HepG2 (cell line): ENCODE measurements around the gene ATG2A. TPM values are rescaled to one million over a fixed set of nuclear protein-coding genes. Genes with fewer than 3 reads are reported as not detected.

Source experiments
- ARHGAP35 ChIP-seq: sonication (generic); formaldehyde crosslinking; IDR thresholded peaks from 2 replicates; pipeline ENCODE4 v1.9.0; 2022; ENCODE audit warnings: mild to moderate bottlenecking, inconsistent platforms, moderate library complexity, missing genetic modification reagents, borderline replicate concordance
- EEA1 ChIP-seq: sonication (generic); formaldehyde crosslinking; IDR thresholded peaks from 2 replicates; pipeline ENCODE4 v1.5.1; 2020; ENCODE audit warnings: mild to moderate bottlenecking, missing genetic modification reagents, borderline replicate concordance
- FIP1L1 ChIP-seq: fragments of 200-400 bp; formaldehyde crosslinking; IDR thresholded peaks from 2 replicates; pipeline ENCODE4 v1.6.1; 2018; ENCODE audit warnings: low read depth, mild to moderate bottlenecking, low read length, moderate library complexity, borderline replicate concordance; ENCODE audit not compliant: insufficient read depth
- FOXP1 ChIP-seq, 2 experiments: fragments of 450-650 bp in 1 of 2; IDR thresholded peaks; 2 replicates each; pipeline ENCODE4 v1.6.1; 2017 to 2018; ENCODE audit warnings: antibody characterized with exemption in 1 of 2
- GLI4 ChIP-seq: sonication (generic); formaldehyde crosslinking; IDR thresholded peaks from 2 replicates; pipeline ENCODE4 v1.5.1; 2020; ENCODE audit warnings: missing genetic modification reagents, mild to moderate bottlenecking, moderate library complexity, borderline replicate concordance
- GTF3A ChIP-seq: sonication (generic); formaldehyde crosslinking; conservative IDR thresholded peaks from 2 replicates; pipeline ENCODE4 v1.4.0; 2020; ENCODE audit warnings: mild to moderate bottlenecking, missing genetic modification reagents
- HMG20B ChIP-seq: conservative IDR thresholded peaks from 2 replicates; pipeline ENCODE4 v1.6.1; 2016; ENCODE audit warnings: missing genetic modification reagents, missing compliant biosample characterization
- MTF2 ChIP-seq: sonication (generic); formaldehyde crosslinking; IDR thresholded peaks from 2 replicates; pipeline ENCODE4 v1.5.0; 2020; ENCODE audit warnings: missing genetic modification reagents, borderline replicate concordance
- ONECUT2 ChIP-seq: sonication (generic); formaldehyde crosslinking; IDR thresholded peaks from 2 replicates; pipeline ENCODE4 v1.4.0; 2020; ENCODE audit warnings: missing genetic modification reagents
- PCBP1 ChIP-seq: fragments of 200-400 bp; formaldehyde crosslinking; IDR thresholded peaks from 2 replicates; pipeline ENCODE4 v1.6.1; 2017; ENCODE audit warnings: mild to moderate bottlenecking, low read depth, low read length, borderline replicate concordance
- RXRA ChIP-seq: sonication (generic); formaldehyde crosslinking; IDR thresholded peaks from 2 replicates; pipeline ENCODE4 v1.5.1; 2020; ENCODE audit warnings: missing genetic modification reagents
- SOX6 ChIP-seq, 2 experiments: fragments of 450-650 bp in 1 of 2; sonication (generic) in 1 of 2; formaldehyde crosslinking in 1 of 2; IDR thresholded peaks; 2 replicates each; pipeline versions ENCODE4 v1.4.0 to v1.6.1; 2017 to 2020; ENCODE audit warnings: antibody characterized with exemption in 1 of 2, mild to moderate bottlenecking in 1 of 2, missing genetic modification reagents in 1 of 2
- TGIF2 ChIP-seq: IDR thresholded peaks from 2 replicates; pipeline ENCODE4 v1.6.1; 2016; ENCODE audit warnings: control low read depth, missing compliant biosample characterization
- ZKSCAN8 ChIP-seq: IDR thresholded peaks from 2 replicates; pipeline ENCODE4 v1.6.1; 2016; ENCODE audit warnings: borderline replicate concordance, missing genetic modification reagents, missing compliant biosample characterization
- ZNF235 ChIP-seq: sonication (generic); formaldehyde crosslinking; IDR thresholded peaks from 2 replicates; pipeline ENCODE4 v1.8.1; 2023; ENCODE audit warnings: mild to moderate bottlenecking, missing genetic modification reagents, borderline replicate concordance
- ZNF253 ChIP-seq: sonication (generic); formaldehyde crosslinking; IDR thresholded peaks from 2 replicates; pipeline ENCODE4 v1.8.0; 2022; ENCODE audit warnings: mild to moderate bottlenecking, missing genetic modification reagents, borderline replicate concordance
- ZNF337 ChIP-seq: sonication (generic); formaldehyde crosslinking; IDR thresholded peaks from 2 replicates; pipeline ENCODE4 v1.5.1; 2020; ENCODE audit warnings: missing genetic modification reagents, low read depth, mild to moderate bottlenecking, borderline replicate concordance
- ZNF841 ChIP-seq: sonication (generic); formaldehyde crosslinking; IDR thresholded peaks from 2 replicates; pipeline ENCODE4 v1.8.1; 2023; ENCODE audit warnings: missing genetic modification reagents, borderline replicate concordance
- ZNF891 ChIP-seq: sonication (generic); formaldehyde crosslinking; IDR thresholded peaks from 2 replicates; pipeline ENCODE4 v1.5.0; 2020; ENCODE audit warnings: mild to moderate bottlenecking, missing genetic modification reagents
- polyA plus RNA-seq, 8 experiments: library from polyadenylated mRNA; depleted of rRNA in 3 of 8; stranded (reverse) in 7 of 8; unstranded in 1 of 8; fragments of >200 nt; fragmentation: Illumina TruSeq in 4 of 8; extraction: Trizol in 4 of 8; gene quantifications; 2 replicates each; pipeline versions ENCODE4 v1.2.1 to v1.2.3, GENCODE V29; 2011 to 2016; ENCODE audit warnings: low read depth in 4 of 8, missing spikeins in 1 of 8, mixed read lengths in 1 of 8; ENCODE audit not compliant: insufficient read depth in 1 of 8
- total RNA-seq, 5 experiments: library from RNA; depleted of rRNA; stranded (reverse); fragments of >200 nt; fragmentation: Illumina TruSeq; extraction: Trizol; gene quantifications; 2 replicates each; pipeline ENCODE4 v1.2.3, GENCODE V29; 2016; ENCODE audit warnings: low read depth in 1 of 5
- TF ChIP-seq, protein P1 (sequence below): sonication (generic); formaldehyde crosslinking; conservative IDR thresholded peaks from 2 replicates; pipeline ENCODE4 v1.4.0; 2020; ENCODE audit warnings: missing genetic modification reagents
- TF ChIP-seq, protein P2 (sequence below), 2 experiments: sonication (generic) in 1 of 2; formaldehyde crosslinking in 1 of 2; IDR thresholded peaks; 2 replicates each; pipeline versions ENCODE4 v1.4.0 to v1.6.1; 2018 to 2020; ENCODE audit warnings: missing genetic modification reagents in 2 of 2, borderline replicate concordance in 1 of 2, low read depth in 1 of 2, mild to moderate bottlenecking in 1 of 2, missing biosample characterization in 1 of 2
- TF ChIP-seq, protein P3 (sequence below): sonication (generic); formaldehyde crosslinking; IDR thresholded peaks from 2 replicates; pipeline ENCODE4 v1.5.1; 2020; ENCODE audit warnings: missing genetic modification reagents, mild to moderate bottlenecking, borderline replicate concordance

Gene ATG2A
- total and polyA plus RNA-seq, 2 of the 13 experiments (the other 11 are each of a cell fraction or from before 2014, with no cell fraction given) = 6.7 to 8.0 TPM

DNA sequence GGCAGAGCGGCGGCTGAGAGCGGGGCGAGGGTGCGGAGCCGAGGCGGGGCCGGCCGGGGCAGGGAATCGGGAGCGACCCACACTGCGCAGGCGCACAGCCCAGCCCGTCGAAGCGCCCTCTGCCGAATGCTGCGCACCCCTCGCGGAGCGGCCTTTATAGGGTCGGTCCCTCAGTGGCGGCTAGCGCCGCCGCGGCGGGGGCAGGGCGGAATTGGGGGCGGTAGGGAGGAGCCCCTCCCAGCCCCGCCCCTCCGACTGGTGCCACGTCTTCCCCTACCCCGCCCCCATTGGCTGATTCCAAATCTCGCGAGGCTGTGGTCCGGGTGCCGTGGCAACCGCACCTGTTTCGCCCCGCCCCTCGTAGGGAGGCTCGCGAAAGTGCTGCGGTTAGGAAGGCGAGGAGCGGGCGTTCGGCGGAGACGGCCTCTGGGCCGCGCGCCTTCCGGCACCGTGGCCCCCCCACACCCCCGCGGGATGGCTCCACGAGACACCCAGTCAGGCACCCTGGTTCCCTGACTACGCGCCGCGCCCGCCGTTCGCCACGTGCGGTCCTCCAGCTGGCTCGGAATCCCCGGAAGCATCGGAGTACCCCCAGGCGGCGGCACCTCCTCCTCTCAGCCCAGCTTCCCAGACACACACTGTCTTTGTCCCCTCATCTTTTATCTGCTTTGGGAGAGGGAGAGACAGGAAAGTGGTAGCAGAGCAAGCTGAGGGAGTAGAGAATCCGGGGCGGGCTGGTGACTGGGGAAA is 38.3 kb downstream of the ATG2A start, which contains the start of gene EHD1 (continued):
- 0 out of 2 replicates have a peak, but pooled peaks have one; percentile 30 for TF ChIP-seq GTF3A (CRISPR knock-in tag)
- TF ChIP-seq ZNF841 (CRISPR knock-in tag) = no peak
- TF ChIP-seq, protein P1, sequence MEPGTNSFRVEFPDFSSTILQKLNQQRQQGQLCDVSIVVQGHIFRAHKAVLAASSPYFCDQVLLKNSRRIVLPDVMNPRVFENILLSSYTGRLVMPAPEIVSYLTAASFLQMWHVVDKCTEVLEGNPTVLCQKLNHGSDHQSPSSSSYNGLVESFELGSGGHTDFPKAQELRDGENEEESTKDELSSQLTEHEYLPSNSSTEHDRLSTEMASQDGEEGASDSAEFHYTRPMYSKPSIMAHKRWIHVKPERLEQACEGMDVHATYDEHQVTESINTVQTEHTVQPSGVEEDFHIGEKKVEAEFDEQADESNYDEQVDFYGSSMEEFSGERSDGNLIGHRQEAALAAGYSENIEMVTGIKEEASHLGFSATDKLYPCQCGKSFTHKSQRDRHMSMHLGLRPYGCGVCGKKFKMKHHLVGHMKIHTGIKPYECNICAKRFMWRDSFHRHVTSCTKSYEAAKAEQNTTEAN = no peak
- no peak for TF ChIP-seq ZNF337 (CRISPR knock-in tag)
- peak; percentile 87; the same call in 1 of the 2 replicates for TF ChIP-seq MTF2 (CRISPR knock-in tag)
- TF ChIP-seq SOX6 (IDR thresholded peaks at IDR 0.05) = no peak
- TF ChIP-seq SOX6 (CRISPR knock-in tag; IDR thresholded peaks at IDR 0.05) = peak; percentile 57
- TF ChIP-seq HMG20B (CRISPR knock-in tag) = no peak
- TF ChIP-seq FOXP1 (IDR thresholded peaks at IDR 0.05) = no peak
- TF ChIP-seq FOXP1 (CRISPR knock-in tag; IDR thresholded peaks at IDR 0.05) = no peak
- TF ChIP-seq FIP1L1 = no peak
- TF ChIP-seq EEA1 (CRISPR knock-in tag) = no peak
- 0 out of 2 replicates have a peak, but pooled peaks have one; percentile 82 for TF ChIP-seq ZNF235 (CRISPR knock-in tag)
- peak; percentile 13 for TF ChIP-seq RXRA (CRISPR knock-in tag)
- TF ChIP-seq PCBP1 = no peak
- TF ChIP-seq, protein P2, sequence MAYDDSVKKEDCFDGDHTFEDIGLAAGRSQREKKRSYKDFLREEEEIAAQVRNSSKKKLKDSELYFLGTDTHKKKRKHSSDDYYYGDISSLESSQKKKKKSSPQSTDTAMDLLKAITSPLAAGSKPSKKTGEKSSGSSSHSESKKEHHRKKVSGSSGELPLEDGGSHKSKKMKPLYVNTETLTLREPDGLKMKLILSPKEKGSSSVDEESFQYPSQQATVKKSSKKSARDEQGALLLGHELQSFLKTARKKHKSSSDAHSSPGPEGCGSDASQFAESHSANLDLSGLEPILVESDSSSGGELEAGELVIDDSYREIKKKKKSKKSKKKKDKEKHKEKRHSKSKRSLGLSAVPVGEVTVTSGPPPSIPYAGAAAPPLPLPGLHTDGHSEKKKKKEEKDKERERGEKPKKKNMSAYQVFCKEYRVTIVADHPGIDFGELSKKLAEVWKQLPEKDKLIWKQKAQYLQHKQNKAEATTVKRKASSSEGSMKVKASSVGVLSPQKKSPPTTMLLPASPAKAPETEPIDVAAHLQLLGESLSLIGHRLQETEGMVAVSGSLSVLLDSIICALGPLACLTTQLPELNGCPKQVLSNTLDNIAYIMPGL (CRISPR knock-in tag; IDR thresholded peaks at IDR 0.05; ENCODE audit: borderline replicate concordance in 1 of 2, low read depth in 1 of 2) = peak; percentile 89 to 93
- TF ChIP-seq TGIF2 = peak; percentile 27; the same call in 1 of the 2 replicates
- TF ChIP-seq ONECUT2 (CRISPR knock-in tag) = no peak
- TF ChIP-seq ZKSCAN8 (CRISPR knock-in tag) = no peak
- TF ChIP-seq ZNF891 (CRISPR knock-in tag) = peak; percentile 43
- no peak for TF ChIP-seq ZNF253
- TF ChIP-seq, protein P3, sequence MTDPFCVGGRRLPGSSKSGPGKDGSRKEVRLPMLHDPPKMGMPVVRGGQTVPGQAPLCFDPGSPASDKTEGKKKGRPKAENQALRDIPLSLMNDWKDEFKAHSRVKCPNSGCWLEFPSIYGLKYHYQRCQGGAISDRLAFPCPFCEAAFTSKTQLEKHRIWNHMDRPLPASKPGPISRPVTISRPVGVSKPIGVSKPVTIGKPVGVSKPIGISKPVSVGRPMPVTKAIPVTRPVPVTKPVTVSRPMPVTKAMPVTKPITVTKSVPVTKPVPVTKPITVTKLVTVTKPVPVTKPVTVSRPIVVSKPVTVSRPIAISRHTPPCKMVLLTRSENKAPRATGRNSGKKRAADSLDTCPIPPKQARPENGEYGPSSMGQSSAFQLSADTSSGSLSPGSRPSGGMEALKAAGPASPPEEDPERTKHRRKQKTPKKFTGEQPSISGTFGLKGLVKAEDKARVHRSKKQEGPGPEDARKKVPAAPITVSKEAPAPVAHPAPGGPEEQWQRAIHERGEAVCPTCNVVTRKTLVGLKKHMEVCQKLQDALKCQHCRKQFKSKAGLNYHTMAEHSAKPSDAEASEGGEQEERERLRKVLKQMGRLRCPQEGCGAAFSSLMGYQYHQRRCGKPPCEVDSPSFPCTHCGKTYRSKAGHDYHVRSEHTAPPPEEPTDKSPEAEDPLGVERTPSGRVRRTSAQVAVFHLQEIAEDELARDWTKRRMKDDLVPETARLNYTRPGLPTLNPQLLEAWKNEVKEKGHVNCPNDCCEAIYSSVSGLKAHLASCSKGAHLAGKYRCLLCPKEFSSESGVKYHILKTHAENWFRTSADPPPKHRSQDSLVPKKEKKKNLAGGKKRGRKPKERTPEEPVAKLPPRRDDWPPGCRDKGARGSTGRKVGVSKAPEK (CRISPR knock-in tag) = no peak
- no peak for TF ChIP-seq ARHGAP35 (CRISPR knock-in tag)
- no peak for TF ChIP-seq GLI4
